ENCODE data around the gene ZNF615.
"Not testable (repeated sequence)": the region's sequence is repeated elsewhere in the genome, so short reads cannot be mapped to it uniquely, and the experiment has no call there.

DNA sequence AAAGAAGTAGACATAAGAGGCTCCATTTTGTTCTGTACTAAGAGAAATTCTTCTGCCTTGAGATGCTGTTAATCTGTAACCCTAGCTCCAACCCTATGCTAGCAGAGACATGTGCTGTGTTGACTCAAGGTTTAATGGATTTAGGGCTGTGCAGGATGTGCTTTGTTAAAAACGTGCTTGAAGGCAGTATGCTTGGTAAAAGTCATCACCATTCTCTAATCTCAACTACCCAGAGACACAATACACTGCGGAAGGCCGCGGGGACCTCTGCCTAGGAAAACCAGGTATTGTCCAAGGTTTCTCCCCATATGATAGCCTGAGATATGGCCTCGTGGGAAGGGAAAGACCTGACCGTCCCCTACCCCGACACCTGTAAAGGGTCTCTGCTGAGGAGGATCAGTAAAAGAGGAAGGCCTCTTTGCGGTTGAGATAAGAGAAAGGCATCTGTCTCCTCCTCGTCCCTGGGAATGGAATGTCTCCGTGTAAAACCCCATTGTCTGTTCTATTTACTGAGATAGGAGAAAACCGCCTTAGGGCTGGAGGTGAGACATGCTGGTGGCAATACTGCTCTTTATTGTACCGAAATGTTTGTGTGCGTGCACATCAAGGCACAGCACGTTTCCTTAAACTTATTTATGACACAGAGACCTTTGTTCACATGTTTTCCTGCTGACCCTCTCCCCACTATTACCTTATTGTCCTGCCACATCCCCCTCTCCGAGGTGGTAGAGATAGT is 18.4 kb upstream of the ZNF615 start:
- TF ChIP-seq EZH2 (IDR thresholded peaks at IDR 0.05; ENCODE audit: low read length, missing control alignments), result not testable (repeated sequence)
- TF ChIP-seq, protein P1, sequence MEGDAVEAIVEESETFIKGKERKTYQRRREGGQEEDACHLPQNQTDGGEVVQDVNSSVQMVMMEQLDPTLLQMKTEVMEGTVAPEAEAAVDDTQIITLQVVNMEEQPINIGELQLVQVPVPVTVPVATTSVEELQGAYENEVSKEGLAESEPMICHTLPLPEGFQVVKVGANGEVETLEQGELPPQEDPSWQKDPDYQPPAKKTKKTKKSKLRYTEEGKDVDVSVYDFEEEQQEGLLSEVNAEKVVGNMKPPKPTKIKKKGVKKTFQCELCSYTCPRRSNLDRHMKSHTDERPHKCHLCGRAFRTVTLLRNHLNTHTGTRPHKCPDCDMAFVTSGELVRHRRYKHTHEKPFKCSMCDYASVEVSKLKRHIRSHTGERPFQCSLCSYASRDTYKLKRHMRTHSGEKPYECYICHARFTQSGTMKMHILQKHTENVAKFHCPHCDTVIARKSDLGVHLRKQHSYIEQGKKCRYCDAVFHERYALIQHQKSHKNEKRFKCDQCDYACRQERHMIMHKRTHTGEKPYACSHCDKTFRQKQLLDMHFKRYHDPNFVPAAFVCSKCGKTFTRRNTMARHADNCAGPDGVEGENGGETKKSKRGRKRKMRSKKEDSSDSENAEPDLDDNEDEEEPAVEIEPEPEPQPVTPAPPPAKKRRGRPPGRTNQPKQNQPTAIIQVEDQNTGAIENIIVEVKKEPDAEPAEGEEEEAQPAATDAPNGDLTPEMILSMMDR (conservative IDR thresholded peaks at IDR 0.05 in 1 of 2, IDR thresholded peaks at IDR 0.05 in 1 of 2; ENCODE audit: low read depth in 1 of 2, low read length in 2 of 2), result not testable (repeated sequence)
